H1 (cell line): ENCODE results near the gene CCIN. TPM values are rescaled to one million over a fixed set of nuclear protein-coding genes. Genes with fewer than 3 reads are reported as not detected.

Experiments
- ATF2 ChIP-seq: IDR thresholded peaks from 2 replicates; pipeline ENCODE4 v1.6.1; 2012; ENCODE audit warnings: low read length, inconsistent platforms
- polyA plus RNA-seq, 7 experiments: library from polyadenylated mRNA; depleted of rRNA in 3 of 7; stranded (reverse) in 5 of 7; unstranded in 2 of 7; fragments of >200 nt in 5 of 7; fragments of 200-250 nt in 2 of 7; gene quantifications; 1 replicate in 5 of 7; 2 replicates in 1 of 7; 4 replicates in 1 of 7; pipeline versions ENCODE4 v1.2.1 to v1.2.3, GENCODE V29; 2011 to 2013; ENCODE audit warnings: missing spikeins in 2 of 7, mixed read lengths in 2 of 7
- total RNA-seq: library from RNA; stranded (reverse); fragmentation: NEBNext Ultra II Directional; extraction: Animal tissue kit (Norgen Biotek cat#: 25700); gene quantifications from 2 replicates; pipeline ENCODE4 v1.2.1, GENCODE V29; 2021

CCIN gene
- total and polyA plus RNA-seq, 2 of the 8 experiments (the other 6 are each of a cell fraction or from before 2014, with no cell fraction given), result 0.19 to 0.21 TPM

GRCh38 chr9:36164989-36165388 is 4.2 kb upstream of the CCIN start (continued):
- TF ChIP-seq ATF2, result no peak
